Heart right ventricle (tissue), 16 donors: ENCODE measurements around the gene LNX2. TPM values are rescaled to one million over a fixed set of nuclear protein-coding genes. Genes with fewer than 3 reads are reported as not detected.
A peak's percentile ranks its signal among the peaks of the same experiment; 100 is the strongest.

Experiments
- ATAC-seq, 8 donors: fragments of 200-7000 bp; cut with Tn5 transposase; one replicate each; pipeline ENCODE4 v1.9.1; 2020; ENCODE audit warnings: mild to moderate bottlenecking in 8 of 8, moderate library complexity in 8 of 8, moderate number of reproducible peaks in 1 of 8
- DNase-seq, 2 donors: peaks; one replicate each; pipeline ENCODE4 v3.0.0-alpha.2; 2020
- H3K27ac ChIP-seq, 10 donors: fragments of 200-600 bp; sonication (generic) in 2 of 10; one replicate each; pipeline versions ENCODE4 v1.5.0 to v1.8.0; 2020 to 2022; ENCODE audit warnings: mild to moderate bottlenecking in 3 of 10
- H3K27me3 ChIP-seq, 7 donors: fragments of 200-600 bp; one replicate each; pipeline ENCODE4 v1.8.0; 2021 to 2022; ENCODE audit warnings: mild to moderate bottlenecking in 2 of 7
- H3K36me3 ChIP-seq, 9 donors: fragments of 200-600 bp; sonication (generic) in 1 of 9; one replicate each; pipeline versions ENCODE4 v1.5.0 to v1.8.0; 2020 to 2022; ENCODE audit warnings: mild to moderate bottlenecking in 2 of 9
- H3K4me1 ChIP-seq, 9 donors: fragments of 200-600 bp; sonication (generic) in 1 of 9; one replicate each; pipeline versions ENCODE4 v1.5.0 to v1.8.0; 2020 to 2022; ENCODE audit warnings: mild to moderate bottlenecking in 4 of 9
- H3K4me3 ChIP-seq, 10 donors: fragments of 200-600 bp; sonication (generic) in 2 of 10; one replicate each; pipeline versions ENCODE4 v1.5.0 to v1.8.0; 2020 to 2022; ENCODE audit warnings: mild to moderate bottlenecking in 7 of 10, moderate library complexity in 2 of 10
- H3K9me3 ChIP-seq, 11 donors: fragments of 200-600 bp in 10 of 11; sonication (generic) in 2 of 11; one replicate each; pipeline versions ENCODE4 v1.5.0 to v1.8.0; 2013 to 2022; ENCODE audit warnings: mild to moderate bottlenecking in 2 of 11, control low read depth in 1 of 11, moderate library complexity in 1 of 11
- WGBS, 2 donors: extraction: QIAGEN DNeasy Blood & Tissue Kit; methylation state at CpG; one replicate each; pipeline ENCODE4 v1.1.7; 2013; ENCODE audit warnings: inconsistent platforms in 1 of 2; 5-methylcytosine and 5-hydroxymethylcytosine counted together
- intact Hi-C, 10 donors: fragments of 100-400 bp; cut with DNase I; formaldehyde crosslinking; loops; one replicate each; pipeline versions ENCODE4 v1.11.1 to v1.14.2; 2022
- polyA plus RNA-seq, 2 donors: library from polyadenylated mRNA; stranded (reverse); fragments of 200-250 nt; gene quantifications; one replicate each; pipeline ENCODE4 v1.2.3, GENCODE V29; 2013
- total RNA-seq, 10 donors: library from RNA; stranded (reverse); fragmentation: NEBNext Ultra II Directional in 3 of 10; extraction: Animal tissue kit (Norgen Biotek cat#: 25700) in 3 of 10; gene quantifications; one replicate each; pipeline versions ENCODE4 v1.2.1 to v1.2.4, GENCODE V29; 2021 to 2023
- TF ChIP-seq, protein P1 (sequence below), 9 donors: fragments of 200-600 bp; sonication (generic) in 2 of 9; IDR thresholded peaks; one replicate each; pipeline versions ENCODE4 v1.5.0 to v1.8.0; 2021 to 2022; ENCODE audit warnings: antibody characterized with exemption in 9 of 9, mild to moderate bottlenecking in 5 of 9, moderate library complexity in 1 of 9
- donor health status: Arrhythmogenic right ventricular cardiomyopathy.
- donor health status: ischemic (EF 13 %, LVEDD 7.1; RV severe dilation, severe dysfunction).
- donor health status: healthy with polysubstance abuse.
- donor health status: DM: no; HTN: yes; CAD: no.
- donor health status: DM: no; HTN: no; CAD: no.
- donor health status: ischemic (EF 25% LVEDD 6.9; RV normal size, moderate dysfunction).
- donor health status: ischemic (EF 25% LVEDD 5.7; RV mildly dilated, moderate dysfunction).
- donor health status: healthy.
- donor health status: DM: yes; HTN: yes; CAD: no.
- donor health status: Ischemic cardiomyopathy.
- donor health status: ischemic (EF 35%, LVEDD 5.7; RV mildly dilated, moderate dysfunction).
- donor health status: nonischemic (EF 11% LVEDD 7.7; RV severe dilation, severe dysfunction).
- donor health status: DM: yes; HTN: yes; CAD: no.
- donor health status: PGD.
- donor health status: ischemic (EF 29% LVEDD 5.4; RV normal size, mild dysfunction).
- donor health status: nonischemic (EF 23%, LVEDD 6.1; RV moderate dilation, normal function).

Gene LNX2
- total and polyA plus RNA-seq, 12 donors: 3.5 to 22.3 (median 14.1) TPM

DNA sequence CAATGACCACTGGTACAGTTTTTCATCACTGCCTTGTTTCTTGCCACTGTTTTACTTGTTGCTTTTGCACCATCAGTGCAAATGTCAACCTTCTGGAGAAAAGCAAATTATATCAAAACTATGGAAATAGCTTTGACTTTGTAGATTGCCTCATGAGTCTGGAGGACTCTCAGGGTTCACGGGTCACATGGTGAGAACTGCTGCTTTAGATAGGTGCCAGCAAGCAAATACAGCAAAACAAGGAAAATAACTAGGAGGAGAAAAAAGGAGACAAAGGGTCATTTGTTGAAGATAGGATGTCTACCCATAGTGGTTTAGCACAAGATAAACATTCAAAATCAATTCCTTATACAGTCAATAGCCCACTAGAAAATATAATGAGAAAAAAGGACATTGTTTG is 34.5 kb upstream of the LNX2 start:
- Histone ChIP-seq H3K36me3 (peaks cover 0 to 24% (median 9%) of the 10 kb centered on the region in 9 donors), H3K4me1 (peaks cover 0 to 22% (median 12%) of the 10 kb centered on the region in 9 donors), H3K9me3 (peaks cover 0 to 13% (median 5%) of the 10 kb centered on the region in 11 donors), H3K27me3 (no peaks in the 10 kb centered on the region), H3K27ac (no peak overlapping the region), H3K4me3 (no peak overlapping the region)
- 94 to 100% methylated on average over 1 of the region's 1 CpG for WGBS, 2 donors
- ATAC-seq (no peak), DNase-seq (no peak)
- TF ChIP-seq, protein P1, sequence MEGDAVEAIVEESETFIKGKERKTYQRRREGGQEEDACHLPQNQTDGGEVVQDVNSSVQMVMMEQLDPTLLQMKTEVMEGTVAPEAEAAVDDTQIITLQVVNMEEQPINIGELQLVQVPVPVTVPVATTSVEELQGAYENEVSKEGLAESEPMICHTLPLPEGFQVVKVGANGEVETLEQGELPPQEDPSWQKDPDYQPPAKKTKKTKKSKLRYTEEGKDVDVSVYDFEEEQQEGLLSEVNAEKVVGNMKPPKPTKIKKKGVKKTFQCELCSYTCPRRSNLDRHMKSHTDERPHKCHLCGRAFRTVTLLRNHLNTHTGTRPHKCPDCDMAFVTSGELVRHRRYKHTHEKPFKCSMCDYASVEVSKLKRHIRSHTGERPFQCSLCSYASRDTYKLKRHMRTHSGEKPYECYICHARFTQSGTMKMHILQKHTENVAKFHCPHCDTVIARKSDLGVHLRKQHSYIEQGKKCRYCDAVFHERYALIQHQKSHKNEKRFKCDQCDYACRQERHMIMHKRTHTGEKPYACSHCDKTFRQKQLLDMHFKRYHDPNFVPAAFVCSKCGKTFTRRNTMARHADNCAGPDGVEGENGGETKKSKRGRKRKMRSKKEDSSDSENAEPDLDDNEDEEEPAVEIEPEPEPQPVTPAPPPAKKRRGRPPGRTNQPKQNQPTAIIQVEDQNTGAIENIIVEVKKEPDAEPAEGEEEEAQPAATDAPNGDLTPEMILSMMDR (IDR thresholded peaks at IDR 0.05): no peak
- intact Hi-C loops: loop anchor here in 1 of 10 donors (10.0 kb wide), 1 partner anchor 70 kb away; no protein-coding TSS in a partner anchor

DNA sequence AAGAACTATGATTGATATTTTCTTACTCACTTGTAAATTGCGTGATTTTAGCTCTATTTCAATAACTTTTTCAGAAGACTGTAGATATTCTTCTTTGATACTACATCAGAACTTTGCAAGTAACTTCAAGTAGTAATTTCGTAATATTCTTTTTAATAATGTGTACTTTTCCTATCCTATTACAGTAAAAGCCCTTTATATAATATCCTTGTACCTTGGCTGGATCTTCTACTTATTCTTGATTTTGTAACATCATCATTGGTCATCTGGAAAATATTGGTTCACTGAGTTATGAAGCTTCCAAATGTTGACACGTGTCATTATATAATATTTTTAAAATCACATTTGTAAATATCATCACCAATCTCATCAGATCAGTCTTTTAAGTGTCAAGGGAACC is 33.7 kb upstream of the LNX2 start:
- Histone ChIP-seq H3K27me3 (no peaks in the 10 kb centered on the region), H3K4me1 (peaks cover 0 to 16% (median 6%) of the 10 kb centered on the region in 9 donors), H3K27ac (no peak overlapping the region), H3K36me3 (peaks cover 0 to 31% (median 17%) of the 10 kb centered on the region in 9 donors), H3K4me3 (no peak overlapping the region), H3K9me3 (peaks cover 0 to 19% (median 8%) of the 10 kb centered on the region in 11 donors)
- WGBS, 2 donors: 80 to 97% methylated on average over 3 of the region's 3 CpGs
- DNase-seq (no peak), ATAC-seq (no peak)
- TF ChIP-seq, protein P1 (IDR thresholded peaks at IDR 0.05): no peak
- intact Hi-C loops: loop anchor here in 1 of 10 donors (10.0 kb wide), 1 partner anchor 69 kb away; no protein-coding TSS in a partner anchor

DNA sequence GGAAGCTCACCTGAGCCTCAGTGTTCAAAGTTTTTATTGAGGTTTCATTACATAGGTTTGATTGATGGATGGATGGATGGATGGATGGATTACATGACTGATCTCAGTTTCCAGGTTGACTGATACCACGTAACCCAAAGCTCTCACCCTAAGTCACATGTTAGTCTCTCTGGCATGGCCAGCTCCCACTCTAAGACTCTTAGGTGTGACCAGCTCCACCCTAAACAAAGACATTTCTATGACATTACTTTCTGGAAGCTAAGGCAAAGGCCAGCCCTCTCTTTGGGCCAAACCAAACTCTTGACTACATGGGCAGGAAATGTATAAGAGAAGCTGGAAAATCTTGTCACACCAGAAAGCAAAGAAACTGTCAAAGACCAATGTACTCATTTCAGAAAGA is 30.0 kb upstream of the LNX2 start:
- DNase-seq: no peak

DNA sequence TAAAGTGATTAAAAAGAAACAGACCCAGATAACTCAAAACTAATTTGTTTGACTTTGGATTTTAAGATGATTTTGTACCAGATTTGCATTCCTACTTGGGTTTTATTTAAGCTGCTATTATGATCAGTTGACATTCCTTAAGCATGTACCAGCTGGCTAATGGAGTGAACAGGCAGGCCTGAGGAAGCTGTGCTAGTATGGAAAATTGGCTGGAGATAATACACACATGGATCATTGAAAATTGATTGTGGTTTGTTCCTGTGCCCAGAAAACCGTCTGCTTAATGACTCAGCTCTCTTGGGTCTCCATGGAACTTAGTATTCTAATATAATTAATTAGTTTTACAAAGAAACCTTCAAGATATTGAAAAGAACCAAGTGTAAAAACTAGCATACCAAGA is 24.0 kb upstream of the LNX2 start:
- peak in 5 of 8 donors; percentile 25 to 81 (median 57) for ATAC-seq
- Histone ChIP-seq H3K4me1 (peaks cover 0 to 34% (median 20%) of the 10 kb centered on the region in 9 donors), H3K36me3 (peaks cover 0 to 13% (median 10%) of the 10 kb centered on the region in 9 donors), H3K27ac (no peak overlapping the region), H3K9me3 (peaks cover 0 to 2% (median 0%) of the 10 kb centered on the region in 11 donors), H3K27me3 (no peaks in the 10 kb centered on the region), H3K4me3 (no peak overlapping the region)
- WGBS, 2 donors: 10 to 42% methylated on average over 1 of the region's 1 CpG
- TF ChIP-seq, protein P1 (IDR thresholded peaks at IDR 0.05): no peak
- intact Hi-C loops: no loop called here
- no peak for DNase-seq

More for the DNA sequence above, 30.0 kb upstream of the LNX2 start:
- TF ChIP-seq, protein P1 (IDR thresholded peaks at IDR 0.05): no peak
- Histone ChIP-seq H3K27ac (no peak overlapping the region), H3K27me3 (no peaks in the 10 kb centered on the region), H3K9me3 (peaks cover 0 to 19% (median 8%) of the 10 kb centered on the region in 11 donors), H3K4me1 (no peaks in the 10 kb centered on the region), H3K4me3 (no peak overlapping the region), H3K36me3 (peaks cover 0 to 42% (median 24%) of the 10 kb centered on the region in 9 donors)
- 97 to 98% methylated on average over 1 of the region's 1 CpG for WGBS, 2 donors
- ATAC-seq: no peak
- intact Hi-C loops: loop anchor here in 1 of 10 donors (10.0 kb wide), 1 partner anchor 66 kb away; no protein-coding TSS in a partner anchor
